GM12892 (cell line): ENCODE data around the gene ANK3. TPM values are rescaled to one million over a fixed set of nuclear protein-coding genes. Genes with fewer than 3 reads are reported as not detected.
A peak's percentile ranks its signal among the peaks of the same experiment; 100 is the strongest.

Experiments
- DNase-seq: peaks from one replicate; pipeline ENCODE4 v3.0.0; 2011; ENCODE audit not compliant: insufficient read length
- FAIRE-seq: peaks from 2 replicates; lab custom pipeline; 2011; peaks lifted over from hg19 to GRCh38; lab: Jason Lieb, UNC
- POLR2A ChIP-seq: IDR thresholded peaks from 2 replicates; pipeline ENCODE4 v1.6.1; 2011; ENCODE audit warnings: low read depth, low read length, control low read depth
- POLR2AphosphoS5 ChIP-seq: IDR thresholded peaks from 2 replicates; pipeline ENCODE4 v1.6.1; 2011; ENCODE audit warnings: low read depth, low read length, control low read depth
- TAF1 ChIP-seq: IDR thresholded peaks from 2 replicates; pipeline ENCODE4 v1.6.1; 2011; ENCODE audit warnings: low read depth, mild to moderate bottlenecking, control low read depth, low read length, borderline replicate concordance
- polyA plus RNA-seq: library from polyadenylated mRNA; unstranded; fragments of >200 nt; gene quantifications from one replicate; pipeline ENCODE4 v1.2.1, GENCODE V29; 2012; ENCODE audit warnings: missing spikeins, inconsistent platforms; ENCODE audit not compliant: missing spikeins

ANK3 gene
- polyA plus RNA-seq, result 1.0 TPM

GRCh38 chr10:60389413-60390025, at the start of gene ANK3:
ANK3 (minus strand) TSS chr10:60389875; CDS start chr10:60389538, 337 bp downstream.
- no peak for FAIRE-seq
- DNase-seq, result no peak
- TF ChIP-seq TAF1 (no peak), POLR2A (no peak), POLR2AphosphoS5 (no peak)

DNA sequence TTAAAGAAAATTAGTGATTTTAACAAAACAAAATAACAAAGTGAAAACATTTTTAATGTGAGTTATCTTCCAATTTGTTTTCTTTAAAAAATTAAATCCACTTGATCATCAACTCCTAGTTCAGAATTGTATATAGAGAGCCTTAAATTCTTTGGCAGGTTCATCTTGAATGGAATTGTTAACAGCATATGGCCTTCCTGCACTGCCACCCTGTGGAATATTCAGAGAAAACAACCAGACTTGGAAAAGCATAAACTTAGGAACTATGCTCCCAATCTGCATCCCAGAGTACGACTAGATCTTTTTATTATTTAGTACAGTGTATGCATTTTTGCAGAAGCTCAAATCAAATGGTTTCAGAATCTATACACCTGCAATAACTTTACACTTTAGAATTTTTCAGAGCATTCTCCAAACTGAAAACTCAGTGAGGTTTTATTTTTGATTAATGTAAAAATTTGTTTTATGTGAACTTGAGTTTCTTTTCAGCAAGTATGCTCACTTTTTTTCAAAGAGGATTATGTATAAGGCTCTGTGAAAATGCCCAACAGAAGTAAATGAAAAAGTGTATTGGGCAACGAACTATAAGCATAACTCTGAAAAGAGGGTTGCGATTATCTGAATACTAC, 44.9 kb upstream of the ANK3 start:
- no peak for DNase-seq
- TF ChIP-seq POLR2A (no peak), POLR2AphosphoS5 (no peak), TAF1 (no peak)
- peak; percentile 24 for FAIRE-seq

DNA sequence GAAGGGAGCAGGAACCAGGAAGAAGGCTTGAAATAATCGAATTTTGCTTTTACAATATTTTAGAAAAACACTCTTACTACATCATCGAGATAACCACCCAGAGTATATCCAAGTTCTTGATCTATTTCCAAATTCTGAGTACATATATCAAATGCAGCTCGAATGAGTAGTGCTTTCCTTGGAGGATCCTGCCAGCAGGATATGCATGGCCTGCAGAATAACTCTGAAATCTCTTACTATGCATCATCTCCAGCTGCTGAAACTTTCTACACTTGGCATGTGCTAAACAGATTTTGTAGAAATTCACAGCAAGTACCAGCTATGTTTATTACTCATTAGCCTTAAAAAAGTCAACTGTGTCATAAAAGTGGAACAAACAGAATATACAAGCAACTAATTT, 44.0 kb upstream of the ANK3 start:
- FAIRE-seq, result no peak
- no peak for TF ChIP-seq POLR2AphosphoS5
- TF ChIP-seq TAF1, result no peak
- TF ChIP-seq POLR2A, result no peak
- no peak for DNase-seq

DNA sequence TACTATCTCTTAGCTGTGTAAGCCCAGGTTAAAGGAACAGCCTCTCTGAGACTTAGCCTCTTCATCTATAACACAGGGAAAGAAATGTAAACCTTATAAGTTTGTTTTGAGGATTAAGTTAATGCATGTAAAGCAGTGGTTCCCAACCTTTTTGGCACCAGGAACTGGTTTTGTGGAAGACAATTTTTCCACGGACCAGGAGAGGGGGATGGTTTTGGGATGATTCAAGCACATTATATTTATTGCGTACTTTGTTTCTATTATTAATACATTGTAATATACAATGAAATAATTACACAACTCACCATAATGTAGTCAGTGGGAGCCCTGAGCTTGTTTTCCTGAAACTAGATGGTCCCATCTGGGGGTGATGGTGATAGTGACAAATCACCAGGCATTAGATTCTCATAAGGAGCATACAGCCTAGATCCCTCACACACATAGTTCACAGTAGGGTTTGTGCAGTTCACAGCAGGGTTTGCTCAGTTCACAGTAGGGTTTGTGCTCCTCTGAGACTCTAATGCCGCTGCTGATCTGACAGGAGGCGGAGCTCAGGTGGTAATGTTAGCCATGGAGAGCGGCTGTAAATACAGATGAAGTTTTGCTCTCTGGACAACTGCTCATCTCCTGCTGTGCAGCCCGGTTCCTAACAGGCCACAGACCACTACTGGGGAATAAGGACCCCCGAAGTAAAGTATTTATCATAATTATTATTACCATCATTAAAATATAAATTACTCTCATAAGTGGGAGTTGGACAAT, 41.3 kb upstream of the ANK3 start:
- no peak for TF ChIP-seq POLR2A
- TF ChIP-seq POLR2AphosphoS5, result no peak
- TF ChIP-seq TAF1, result no peak

GRCh38 chr10:60430017-60430416, 40.3 kb upstream of the ANK3 start:
- no peak for DNase-seq
- FAIRE-seq, result no peak
- TF ChIP-seq TAF1 (no peak), POLR2A (no peak), POLR2AphosphoS5 (no peak)

More for the DNA sequence above, 41.3 kb upstream of the ANK3 start:
- DNase-seq (no peak), FAIRE-seq (no peak)

DNA sequence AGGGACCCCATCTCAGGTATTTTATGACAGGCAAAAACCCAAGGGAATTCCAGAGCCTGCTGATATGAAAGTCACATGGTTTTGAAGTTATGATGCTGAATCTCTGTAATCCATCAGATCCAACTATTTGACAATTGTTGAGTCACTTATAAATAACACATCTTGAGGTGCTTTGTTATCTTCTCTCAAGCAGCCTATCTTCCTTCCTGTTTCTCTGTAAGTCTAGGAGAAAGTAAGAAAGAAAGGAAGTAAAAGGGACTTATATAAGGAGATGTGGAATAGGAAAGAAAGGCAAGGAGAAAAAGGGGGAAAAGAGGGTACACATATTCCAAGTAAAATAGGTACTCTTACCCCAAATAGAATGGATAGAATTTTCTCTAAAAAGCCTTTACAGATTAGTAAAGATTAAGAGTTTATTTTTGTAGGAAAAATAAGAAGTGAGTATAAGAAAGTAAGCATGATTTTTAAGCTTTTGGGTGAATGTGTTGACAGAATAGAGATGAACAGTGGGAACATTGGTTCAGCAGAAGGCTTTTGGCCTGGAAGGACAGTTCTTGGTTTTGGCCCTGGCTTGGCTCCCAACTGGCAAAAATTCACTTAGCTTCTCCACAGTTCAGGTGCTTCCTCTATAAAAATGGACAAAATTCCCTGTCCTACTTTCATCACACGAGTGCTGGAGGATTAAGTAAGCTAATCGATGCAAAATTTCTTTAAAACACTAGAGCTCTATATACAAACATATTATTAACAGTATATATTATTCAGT, 39.6 kb upstream of the ANK3 start:
- FAIRE-seq, result no peak
- no peak for DNase-seq
- TF ChIP-seq POLR2A (no peak), TAF1 (no peak), POLR2AphosphoS5 (no peak)

GRCh38 chr10:60428387-60428737, 38.7 kb upstream of the ANK3 start:
- DNase-seq (no peak), FAIRE-seq (no peak)
- no peak for TF ChIP-seq POLR2AphosphoS5
- TF ChIP-seq POLR2A, result no peak
- TF ChIP-seq TAF1, result no peak

DNA sequence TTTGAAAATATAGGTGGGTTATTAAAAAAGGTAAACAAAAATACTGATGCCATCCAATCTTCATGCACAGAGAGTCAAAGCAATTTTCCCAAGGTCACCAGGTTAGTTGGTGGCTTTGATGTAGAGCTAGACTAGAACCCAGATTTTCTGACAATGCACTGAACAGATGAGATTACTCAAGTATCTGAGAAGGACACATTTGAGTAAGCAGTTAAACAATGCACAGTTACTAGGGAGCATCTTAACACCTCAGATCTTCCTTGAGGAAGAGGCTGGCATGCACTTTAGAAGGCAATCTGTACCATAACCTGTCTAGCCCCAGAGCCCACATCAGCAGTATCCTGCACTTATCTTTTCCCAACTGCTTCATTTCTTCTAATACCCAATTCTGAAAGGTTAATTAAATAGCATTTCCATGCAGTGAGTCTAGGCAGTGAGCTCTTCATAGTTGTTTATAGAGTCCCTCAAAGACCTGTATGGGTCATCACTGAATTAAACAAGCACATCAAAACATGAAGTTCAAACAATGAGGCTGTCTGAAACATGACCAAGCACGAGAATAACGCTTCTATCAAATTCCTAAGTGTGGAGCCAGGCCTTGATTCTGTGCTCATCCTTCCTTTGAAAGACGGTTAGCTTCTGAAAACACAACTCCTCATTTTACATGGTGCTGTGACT, 38.2 kb upstream of the ANK3 start:
- no peak for DNase-seq

GRCh38 chr10:60427148-60427547, 37.5 kb upstream of the ANK3 start:
- no peak for FAIRE-seq
- TF ChIP-seq POLR2A, result no peak
- no peak for TF ChIP-seq TAF1
- TF ChIP-seq POLR2AphosphoS5, result no peak
- no peak for DNase-seq

More for the DNA sequence above, 38.2 kb upstream of the ANK3 start:
- FAIRE-seq, result no peak
- TF ChIP-seq POLR2AphosphoS5 (no peak), POLR2A (no peak), TAF1 (no peak)

DNA sequence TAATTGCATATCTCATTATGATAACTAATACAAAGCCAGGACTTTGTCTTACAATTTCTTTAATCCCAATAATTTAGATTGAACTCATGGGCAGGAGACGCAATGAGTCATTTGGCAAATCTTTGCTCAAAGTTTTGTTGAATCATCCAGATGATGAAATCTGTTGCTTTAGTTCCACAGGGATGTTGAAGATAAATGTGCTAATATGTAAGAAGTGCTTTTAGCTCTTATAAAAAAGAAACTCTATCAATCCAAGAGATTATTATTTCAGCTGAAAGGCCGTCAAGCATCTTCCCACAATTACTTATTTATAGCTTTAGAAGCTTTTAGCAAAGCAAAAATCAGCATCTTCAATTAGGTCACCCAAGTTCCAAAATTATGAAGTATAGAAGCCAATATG, 36.8 kb upstream of the ANK3 start:
- FAIRE-seq, result no peak
- TF ChIP-seq POLR2A (no peak), TAF1 (no peak), POLR2AphosphoS5 (no peak)
- DNase-seq, result no peak

DNA sequence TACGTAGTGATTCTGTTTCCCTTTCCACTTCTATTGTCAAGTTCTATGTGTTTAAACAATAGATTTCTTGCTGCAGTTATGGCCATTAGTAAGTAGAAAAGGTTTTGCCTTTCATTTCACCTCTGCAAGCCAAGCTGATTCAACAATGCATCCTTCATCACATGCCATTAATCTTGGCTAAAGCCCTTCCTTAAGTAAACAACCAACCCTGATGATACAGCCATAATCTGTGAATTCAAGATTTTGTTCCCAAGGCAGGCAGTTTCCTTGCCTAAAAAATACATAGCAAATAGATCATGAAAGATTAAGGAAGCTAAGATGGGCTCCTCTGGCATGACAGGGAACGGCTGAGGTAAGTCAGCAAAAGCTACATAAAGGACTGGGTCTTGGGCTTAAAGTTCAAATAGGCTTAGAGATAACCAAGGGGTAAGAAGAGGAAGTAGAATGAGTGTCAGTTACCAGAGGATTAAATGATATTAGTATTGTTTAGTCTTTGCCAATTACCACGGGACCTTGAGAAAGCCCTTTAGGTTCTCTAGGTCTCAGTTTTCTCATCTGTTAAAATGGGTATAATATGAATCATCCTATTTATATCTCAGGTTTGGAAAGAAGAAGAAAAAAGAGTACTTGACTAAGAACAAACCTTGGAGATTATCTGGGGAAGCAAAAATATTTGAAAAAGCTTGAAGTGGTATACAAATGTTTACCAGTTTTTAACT, 35.9 kb upstream of the ANK3 start:
- no peak for FAIRE-seq
- TF ChIP-seq POLR2AphosphoS5, result no peak
- TF ChIP-seq POLR2A, result no peak
- no peak for TF ChIP-seq TAF1
- DNase-seq, result no peak
